ENCODE results near the gene GAB2. TPM values are rescaled to one million over a fixed set of nuclear protein-coding genes. Genes with fewer than 3 reads are reported as not detected.

GAB2 gene
- total RNA-seq, 5 donors from 2014 or later (not counting 1 experiment from before 2014, with no cell fraction given), result 5.4 to 17.2 (median 8.8) TPM

GRCh38 chr11:78203184-78203583, 214.4 kb downstream of the GAB2 start:
- Histone ChIP-seq H3K9me3 (no peaks in the 10 kb centered on the region), H3K36me3 (ENCODE audit: control insufficient read depth in 2 of 2, extremely low read depth in 1 of 2, insufficient read depth in 1 of 2, low read length in 1 of 2) (peaks cover 7 to 13% of the 10 kb centered on the region in 2 donors), H3K27me3 (replicated peaks in 1 of 2; ENCODE audit: control insufficient read depth in 2 of 2, extremely low read depth in 1 of 2, insufficient read depth in 2 of 2, low read length in 1 of 2) (no peaks in the 10 kb centered on the region), H3K27ac (ENCODE audit: low read length) (peak overlapping the region; percentile 80), H3K4me1 (ENCODE audit: control insufficient read depth in 1 of 2, extremely low read depth in 1 of 2, insufficient read depth in 2 of 2, low read length in 2 of 2) (peaks cover 36 to 67% of the 10 kb centered on the region in 2 experiments), H3K4me3 (ENCODE audit: control insufficient read depth in 1 of 2, extremely low read depth in 1 of 2, low read length in 1 of 2) (peak overlapping the region; percentile 35 to 62)
- Mint-ChIP-seq H3K36me3 (peaks cover 25% of the 10 kb centered on the region), H3K27ac (peak overlapping the region; percentile 96 to 97), H3K4me1 (peaks cover 46 to 54% (median 51%) of the 10 kb centered on the region in 3 donors), H3K27me3 (no peaks in the 10 kb centered on the region), H3K4me3 (peak overlapping the region; percentile 73 to 85 (median 84)), H3K9me3 (no peaks in the 10 kb centered on the region)
- ChIA-PET CTCF (interaction anchor here (0.6 to 1.7 kb wide), 8 partner anchors 14 to 361 kb away, joined by 3 to 16 read pairs (median 5); partner anchors contain the start of genes KCTD21 (in 2 of the 2) and ALG8 (in 1 of the 2)), POLR2A (interaction anchor here (0.6 to 2.6 kb wide), 12 partner anchors 9 to 1156 kb away, joined by 3 to 22 read pairs (median 6); partner anchors contain the start of genes ALG8 (in 2 of the 2), KCTD21 (in 2 of the 2) and USP35 (in 2 of the 2))
- WGBS (ENCODE audit: insufficient coverage), result 8% methylated on average over 8 of the region's 10 CpGs
- peak in 32 of 35 experiments; percentile 35 to 90 (median 70) for DNase-seq
- peak; percentile 73 to 83 (median 76) for ATAC-seq (replicated peaks in 1 of 4)

DNA sequence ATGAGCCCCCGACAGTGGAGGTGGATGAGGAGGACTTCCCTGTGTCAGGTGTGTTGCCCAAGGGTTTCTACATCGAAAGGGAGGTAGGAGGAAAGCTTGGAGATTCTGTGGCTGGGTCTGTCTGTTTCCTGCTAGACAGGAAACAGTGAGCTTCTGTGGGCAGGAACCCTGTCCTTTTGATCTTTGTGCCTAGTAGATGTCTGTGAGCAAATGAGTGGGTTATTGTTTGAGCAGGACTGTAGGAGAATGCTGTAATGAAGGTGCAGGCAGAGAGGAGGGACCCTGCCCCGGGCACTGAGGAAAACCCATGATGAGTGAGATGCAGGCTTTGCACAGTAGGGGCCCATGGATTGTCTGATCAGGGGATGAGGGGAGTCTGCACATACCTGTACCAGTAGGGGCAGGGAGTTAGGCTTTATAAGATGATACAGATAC, 214.9 kb downstream of the GAB2 start:
- peak overlapping the region; percentile 35 to 62 for H3K4me3 ChIP-seq (ENCODE audit: control insufficient read depth in 1 of 2, extremely low read depth in 1 of 2, low read length in 1 of 2)
- no peaks in the 10 kb centered on the region for H3K27me3 ChIP-seq (replicated peaks in 1 of 2; ENCODE audit: control insufficient read depth in 2 of 2, extremely low read depth in 1 of 2, insufficient read depth in 2 of 2, low read length in 1 of 2)
- peak; percentile 27 to 88 (median 61) for DNase-seq
- peaks cover 21% of the 10 kb centered on the region for H3K36me3 Mint-ChIP-seq
- H3K27ac Mint-ChIP-seq, result peak overlapping the region; percentile 96 to 97
- 3% methylated on average over 3 of the region's 3 CpGs for WGBS (ENCODE audit: insufficient coverage)
- peaks cover 46 to 54% (median 48%) of the 10 kb centered on the region in 3 donors for H3K4me1 Mint-ChIP-seq
- POLR2A ChIA-PET, result interaction anchor here (0.6 to 2.6 kb wide), 8 partner anchors 8 to 202 kb away, joined by 3 to 22 read pairs (median 6); partner anchors contain the start of genes ALG8 (in 2 of the 2), KCTD21 (in 2 of the 2) and USP35 (in 2 of the 2)
- CTCF ChIA-PET, result interaction anchor here (0.7 to 1.7 kb wide), 5 partner anchors 13 to 362 kb away, joined by 3 to 6 read pairs (median 5); partner anchors contain the start of genes ALG8 (in 1 of the 2) and KCTD21 (in 1 of the 2)
- ATAC-seq (replicated peaks in 1 of 4), result peak; percentile 83 to 91 (median 89)
- peaks cover 4 to 13% of the 10 kb centered on the region in 2 donors for H3K36me3 ChIP-seq (ENCODE audit: control insufficient read depth in 2 of 2, extremely low read depth in 1 of 2, insufficient read depth in 1 of 2, low read length in 1 of 2)
- H3K9me3 Mint-ChIP-seq, result no peaks in the 10 kb centered on the region
- H3K27ac ChIP-seq (ENCODE audit: low read length), result peak overlapping the region; percentile 80
- peaks cover 36 to 68% of the 10 kb centered on the region in 2 experiments for H3K4me1 ChIP-seq (ENCODE audit: control insufficient read depth in 1 of 2, extremely low read depth in 1 of 2, insufficient read depth in 2 of 2, low read length in 2 of 2)
- no peaks in the 10 kb centered on the region for H3K9me3 ChIP-seq
- peak overlapping the region; percentile 73 to 85 (median 84) for H3K4me3 Mint-ChIP-seq
- H3K27me3 Mint-ChIP-seq, result no peaks in the 10 kb centered on the region

GRCh38 chr11:78201096-78201818, 216.4 kb downstream of the GAB2 start:
- H3K27ac Mint-ChIP-seq, result peak overlapping the region; percentile 96 to 97
- ATAC-seq (replicated peaks in 1 of 4) (no peak), DNase-seq (peak in 1 of 35 experiments; percentile 35)
- Histone ChIP-seq H3K9me3 (no peaks in the 10 kb centered on the region), H3K27ac (ENCODE audit: low read length) (peak overlapping the region; percentile 80), H3K36me3 (ENCODE audit: control insufficient read depth in 2 of 2, extremely low read depth in 1 of 2, insufficient read depth in 1 of 2, low read length in 1 of 2) (peaks cover 0 to 8% of the 10 kb centered on the region in 2 donors), H3K4me3 (ENCODE audit: control insufficient read depth in 1 of 2, extremely low read depth in 1 of 2, low read length in 1 of 2) (no peak overlapping the region), H3K27me3 (replicated peaks in 1 of 2; ENCODE audit: control insufficient read depth in 2 of 2, extremely low read depth in 1 of 2, insufficient read depth in 2 of 2, low read length in 1 of 2) (no peaks in the 10 kb centered on the region), H3K4me1 (ENCODE audit: control insufficient read depth in 1 of 2, extremely low read depth in 1 of 2, insufficient read depth in 2 of 2, low read length in 2 of 2) (peaks cover 36 to 72% of the 10 kb centered on the region in 2 experiments)
- peaks cover 24% of the 10 kb centered on the region for H3K36me3 Mint-ChIP-seq
- ChIA-PET POLR2A (interaction anchor here (2.3 to 2.6 kb wide), 2 partner anchors 12 to 13 kb away, joined by 19 to 22 read pairs; partner anchors contain the start of genes KCTD21 (in 2 of the 2) and USP35 (in 2 of the 2)), CTCF (no interaction called here)
- WGBS (ENCODE audit: insufficient coverage), result 79% methylated on average over 8 of the region's 9 CpGs
- H3K4me3 Mint-ChIP-seq, result peak overlapping the region; percentile 25 to 73 (median 41)
- peaks cover 45 to 55% (median 48%) of the 10 kb centered on the region in 3 donors for H3K4me1 Mint-ChIP-seq
- no peaks in the 10 kb centered on the region for H3K27me3 Mint-ChIP-seq
- H3K9me3 Mint-ChIP-seq, result no peaks in the 10 kb centered on the region

DNA sequence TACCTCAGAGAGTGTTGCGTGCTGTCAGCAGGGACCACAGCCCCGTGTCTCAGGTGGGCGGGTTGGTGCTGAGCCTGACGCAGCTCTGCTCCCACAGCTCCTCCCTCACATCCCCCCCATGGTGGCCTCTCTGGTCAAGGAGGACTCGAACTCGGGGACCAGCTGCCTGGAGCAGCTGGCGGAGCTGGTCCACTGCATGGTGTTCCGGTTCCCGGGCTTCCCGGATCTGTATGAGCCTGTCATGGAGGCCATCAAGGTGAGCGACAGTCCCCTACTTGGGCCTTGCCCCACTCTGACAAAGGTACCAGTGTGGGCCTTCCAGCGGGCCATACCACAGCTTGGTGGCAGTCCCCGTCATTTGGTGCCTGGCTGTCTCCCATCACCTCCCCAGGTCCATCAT, 217.1 kb downstream of the GAB2 start:
- DNase-seq (no peak), ATAC-seq (replicated peaks in 1 of 4) (no peak)
- H3K4me1 Mint-ChIP-seq, result peaks cover 44 to 56% (median 48%) of the 10 kb centered on the region in 3 donors
- WGBS (ENCODE audit: insufficient coverage), result 90% methylated on average over 13 of the region's 13 CpGs
- POLR2A ChIA-PET, result interaction anchor here (0.5 to 0.7 kb wide), 2 partner anchors 19 to 41 kb away, joined by 3 read pairs; no protein-coding TSS in a partner anchor
- H3K4me3 Mint-ChIP-seq, result no peak overlapping the region
- no peaks in the 10 kb centered on the region for H3K27me3 Mint-ChIP-seq
- CTCF ChIA-PET, result no interaction called here
- H3K9me3 Mint-ChIP-seq, result no peaks in the 10 kb centered on the region
- Histone ChIP-seq H3K27ac (ENCODE audit: low read length) (no peak overlapping the region), H3K27me3 (replicated peaks in 1 of 2; ENCODE audit: control insufficient read depth in 2 of 2, extremely low read depth in 1 of 2, insufficient read depth in 2 of 2, low read length in 1 of 2) (no peaks in the 10 kb centered on the region), H3K36me3 (ENCODE audit: control insufficient read depth in 2 of 2, extremely low read depth in 1 of 2, insufficient read depth in 1 of 2, low read length in 1 of 2) (peaks cover 0 to 8% of the 10 kb centered on the region in 2 donors), H3K9me3 (no peaks in the 10 kb centered on the region), H3K4me1 (ENCODE audit: control insufficient read depth in 1 of 2, extremely low read depth in 1 of 2, insufficient read depth in 2 of 2, low read length in 2 of 2) (peaks cover 34 to 71% of the 10 kb centered on the region in 2 experiments), H3K4me3 (ENCODE audit: control insufficient read depth in 1 of 2, extremely low read depth in 1 of 2, low read length in 1 of 2) (no peak overlapping the region)
- H3K27ac Mint-ChIP-seq, result peak overlapping the region; percentile 96 to 97
- peaks cover 26% of the 10 kb centered on the region for H3K36me3 Mint-ChIP-seq

DNA sequence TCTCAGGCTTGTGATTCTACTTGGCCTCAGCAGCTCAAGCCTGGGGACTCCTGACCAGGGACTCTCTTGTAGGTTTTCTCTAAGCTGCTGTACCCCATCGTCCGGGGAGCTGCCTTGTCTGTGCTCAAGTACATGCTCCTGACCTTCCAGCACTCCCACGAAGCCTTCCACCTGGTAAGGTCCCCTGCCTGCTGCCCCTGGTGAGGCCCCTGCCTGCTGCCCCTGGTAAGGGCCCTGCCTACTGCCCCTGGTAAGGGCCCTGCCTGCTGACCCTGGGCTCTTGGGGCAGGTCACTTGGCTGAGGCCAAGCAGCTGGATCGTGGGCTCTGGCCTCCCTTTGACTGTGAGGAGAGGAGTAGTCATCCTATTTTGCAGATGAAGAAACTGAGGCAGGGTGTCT, 217.6 kb downstream of the GAB2 start:
- Histone ChIP-seq H3K27me3 (replicated peaks in 1 of 2; ENCODE audit: control insufficient read depth in 2 of 2, extremely low read depth in 1 of 2, insufficient read depth in 2 of 2, low read length in 1 of 2) (no peaks in the 10 kb centered on the region), H3K36me3 (ENCODE audit: control insufficient read depth in 2 of 2, extremely low read depth in 1 of 2, insufficient read depth in 1 of 2, low read length in 1 of 2) (peaks cover 0 to 8% of the 10 kb centered on the region in 2 donors), H3K27ac (ENCODE audit: low read length) (no peak overlapping the region), H3K4me1 (ENCODE audit: control insufficient read depth in 1 of 2, extremely low read depth in 1 of 2, insufficient read depth in 2 of 2, low read length in 2 of 2) (peaks cover 34 to 67% of the 10 kb centered on the region in 2 experiments), H3K4me3 (ENCODE audit: control insufficient read depth in 1 of 2, extremely low read depth in 1 of 2, low read length in 1 of 2) (no peak overlapping the region), H3K9me3 (no peaks in the 10 kb centered on the region)
- POLR2A ChIA-PET, result interaction anchor here (0.5 to 0.7 kb wide), 2 partner anchors 19 to 40 kb away, joined by 3 read pairs; no protein-coding TSS in a partner anchor
- peaks cover 43 to 54% (median 44%) of the 10 kb centered on the region in 3 donors for H3K4me1 Mint-ChIP-seq
- no peak overlapping the region for H3K4me3 Mint-ChIP-seq
- no peaks in the 10 kb centered on the region for H3K27me3 Mint-ChIP-seq
- H3K27ac Mint-ChIP-seq, result peak overlapping the region; percentile 61 to 74
- CTCF ChIA-PET, result no interaction called here
- DNase-seq (no peak), ATAC-seq (replicated peaks in 1 of 4) (no peak)
- H3K36me3 Mint-ChIP-seq, result peaks cover 24% of the 10 kb centered on the region
- no peaks in the 10 kb centered on the region for H3K9me3 Mint-ChIP-seq
- 94% methylated on average over 3 of the region's 4 CpGs for WGBS (ENCODE audit: insufficient coverage)

GRCh38 chr11:78199653-78200015, 218.0 kb downstream of the GAB2 start:
- Mint-ChIP-seq H3K4me3 (no peak overlapping the region), H3K27me3 (no peaks in the 10 kb centered on the region)
- POLR2A ChIA-PET, result interaction anchor here in 1 of 2 donors (0.7 kb wide), 1 partner anchor 20 kb away, joined by 3 read pairs; no protein-coding TSS in a partner anchor

More at GRCh38 chr11:78199653-78200015, 218.0 kb downstream of the GAB2 start:
- H3K4me1 ChIP-seq (ENCODE audit: control insufficient read depth in 1 of 2, extremely low read depth in 1 of 2, insufficient read depth in 2 of 2, low read length in 2 of 2), result peaks cover 31 to 63% of the 10 kb centered on the region in 2 experiments
- no peak overlapping the region for H3K27ac ChIP-seq (ENCODE audit: low read length)
- H3K4me3 ChIP-seq (ENCODE audit: control insufficient read depth in 1 of 2, extremely low read depth in 1 of 2, low read length in 1 of 2), result no peak overlapping the region
- no peak for ATAC-seq (replicated peaks in 1 of 4)
- H3K27me3 ChIP-seq (replicated peaks in 1 of 2; ENCODE audit: control insufficient read depth in 2 of 2, extremely low read depth in 1 of 2, insufficient read depth in 2 of 2, low read length in 1 of 2), result no peaks in the 10 kb centered on the region
- Mint-ChIP-seq H3K4me1 (peaks cover 41 to 54% (median 42%) of the 10 kb centered on the region in 3 donors), H3K27ac (peak overlapping the region; percentile 61 to 74), H3K36me3 (peaks cover 26% of the 10 kb centered on the region), H3K9me3 (no peaks in the 10 kb centered on the region)
- CTCF ChIA-PET, result no interaction called here
- no peak for DNase-seq
- H3K9me3 ChIP-seq, result no peaks in the 10 kb centered on the region
- peaks cover 0 to 8% of the 10 kb centered on the region in 2 donors for H3K36me3 ChIP-seq (ENCODE audit: control insufficient read depth in 2 of 2, extremely low read depth in 1 of 2, insufficient read depth in 1 of 2, low read length in 1 of 2)
- WGBS (ENCODE audit: insufficient coverage), result 95% methylated on average over 5 of the region's 5 CpGs

All from T-cell (primary cell).